Erythroblast (primary cell): ENCODE measurements around the gene DYNLT2.

Experiments
- GATA1 ChIP-seq: IDR thresholded peaks from 2 replicates; pipeline ENCODE4 v1.6.1; 2011; ENCODE audit warnings: low read depth, mild to moderate bottlenecking, control low read depth, low read length, moderate library complexity
- POLR2A ChIP-seq: IDR thresholded peaks from 2 replicates; pipeline ENCODE4 v1.6.1; 2011; ENCODE audit warnings: mild to moderate bottlenecking, low read length

GRCh38 chr6:169776379-169776778, 25.0 kb upstream of the DYNLT2 start:
- TF ChIP-seq POLR2A (no peak), GATA1 (no peak)
